ENCODE results near the gene TMEM175. TPM values are rescaled to one million over a fixed set of nuclear protein-coding genes. Genes with fewer than 3 reads are reported as not detected.

The TMEM175 gene
- total and polyA plus RNA-seq, 2 of the 8 experiments (the other 6 are each of a cell fraction or from before 2014, with no cell fraction given): 4.9 to 20.7 TPM

Other genes with a start within 250 kb of the TMEM175 start
- 5.7 and 8.8 TPM in 2 replicates for gene SLC49A3, start 243.3 kb upstream of the TMEM175 start, total RNA-seq (2021; fragmentation: NEBNext Ultra II Directional; extraction: Animal tissue kit (Norgen Biotek cat#: 25700))
- 5.0 and 6.7 TPM in 2 replicates for gene SLC49A3, start 243.3 kb upstream of the TMEM175 start, polyA plus RNA-seq (2011; rRNA removed)
- gene PCGF3, start 226.6 kb upstream of the TMEM175 start, total RNA-seq (2021; fragmentation: NEBNext Ultra II Directional; extraction: Animal tissue kit (Norgen Biotek cat#: 25700)): 49.7 and 52.9 TPM in 2 replicates
- gene PCGF3, start 226.6 kb upstream of the TMEM175 start, polyA plus RNA-seq (2011; rRNA removed): 52.7 and 67.4 TPM in 2 replicates
- gene CPLX1, start 106.3 kb upstream of the TMEM175 start, total RNA-seq (2021; fragmentation: NEBNext Ultra II Directional; extraction: Animal tissue kit (Norgen Biotek cat#: 25700)): 0.56 and 0.67 TPM in 2 replicates
- 0.32 and 1.3 TPM in 2 replicates for gene CPLX1, start 106.3 kb upstream of the TMEM175 start, polyA plus RNA-seq (2011; rRNA removed)
- gene GAK, start 144 bp upstream of the TMEM175 start, total RNA-seq (2021; fragmentation: NEBNext Ultra II Directional; extraction: Animal tissue kit (Norgen Biotek cat#: 25700)): 70.8 and 76.9 TPM in 2 replicates
- 31.5 and 50.3 TPM in 2 replicates for gene GAK, start 144 bp upstream of the TMEM175 start, polyA plus RNA-seq (2011; rRNA removed)
- 9.3 and 9.7 TPM in 2 replicates for gene DGKQ, start 41.1 kb downstream of the TMEM175 start, total RNA-seq (2021; fragmentation: NEBNext Ultra II Directional; extraction: Animal tissue kit (Norgen Biotek cat#: 25700))
- gene DGKQ, start 41.1 kb downstream of the TMEM175 start, polyA plus RNA-seq (2011; rRNA removed): 7.3 and 14.5 TPM in 2 replicates
- gene IDUA, start 54.6 kb downstream of the TMEM175 start, total RNA-seq (2021; fragmentation: NEBNext Ultra II Directional; extraction: Animal tissue kit (Norgen Biotek cat#: 25700)): 4.8 and 6.5 TPM in 2 replicates
- gene IDUA, start 54.6 kb downstream of the TMEM175 start, polyA plus RNA-seq (2011; rRNA removed): 2.8 and 5.8 TPM in 2 replicates
- gene SLC26A1, start 60.9 kb downstream of the TMEM175 start, total RNA-seq (2021; fragmentation: NEBNext Ultra II Directional; extraction: Animal tissue kit (Norgen Biotek cat#: 25700)): not detected in 2 replicates
- 0.11 and 0.14 TPM in 2 replicates for gene SLC26A1, start 60.9 kb downstream of the TMEM175 start, polyA plus RNA-seq (2011; rRNA removed)
- 18.8 and 18.9 TPM in 2 replicates for gene FGFRL1, start 79.2 kb downstream of the TMEM175 start, total RNA-seq (2021; fragmentation: NEBNext Ultra II Directional; extraction: Animal tissue kit (Norgen Biotek cat#: 25700))
- 34.6 and 38.9 TPM in 2 replicates for gene FGFRL1, start 79.2 kb downstream of the TMEM175 start, polyA plus RNA-seq (2011; rRNA removed)
- gene RNF212, start 181.1 kb downstream of the TMEM175 start, total RNA-seq (2021; fragmentation: NEBNext Ultra II Directional; extraction: Animal tissue kit (Norgen Biotek cat#: 25700)): 3.4 and 3.9 TPM in 2 replicates
- 3.7 and 5.4 TPM in 2 replicates for gene RNF212, start 181.1 kb downstream of the TMEM175 start, polyA plus RNA-seq (2011; rRNA removed)
- gene SPON2, start 240.1 kb downstream of the TMEM175 start, total RNA-seq (2021; fragmentation: NEBNext Ultra II Directional; extraction: Animal tissue kit (Norgen Biotek cat#: 25700)): 2.8 and 3.2 TPM in 2 replicates
- gene SPON2, start 240.1 kb downstream of the TMEM175 start, polyA plus RNA-seq (2011; rRNA removed): 2.8 and 5.2 TPM in 2 replicates